HG03521 (cell line): ENCODE results near the gene XRCC1.
A peak's percentile ranks its signal among the peaks of the same experiment; 100 is the strongest.
"Not testable (repeated sequence)": the region's sequence is repeated elsewhere in the genome, so short reads cannot be mapped to it uniquely, and the experiment has no call there.

Source experiments
- ATAC-seq: cut with Tn5 transposase; IDR thresholded peaks from one replicate; pipeline ENCODE4 v1.9.1; 2021; ENCODE audit warnings: mild to moderate bottlenecking, moderate library complexity; ENCODE audit not compliant: unreplicated experiment

The XRCC1 gene

DNA sequence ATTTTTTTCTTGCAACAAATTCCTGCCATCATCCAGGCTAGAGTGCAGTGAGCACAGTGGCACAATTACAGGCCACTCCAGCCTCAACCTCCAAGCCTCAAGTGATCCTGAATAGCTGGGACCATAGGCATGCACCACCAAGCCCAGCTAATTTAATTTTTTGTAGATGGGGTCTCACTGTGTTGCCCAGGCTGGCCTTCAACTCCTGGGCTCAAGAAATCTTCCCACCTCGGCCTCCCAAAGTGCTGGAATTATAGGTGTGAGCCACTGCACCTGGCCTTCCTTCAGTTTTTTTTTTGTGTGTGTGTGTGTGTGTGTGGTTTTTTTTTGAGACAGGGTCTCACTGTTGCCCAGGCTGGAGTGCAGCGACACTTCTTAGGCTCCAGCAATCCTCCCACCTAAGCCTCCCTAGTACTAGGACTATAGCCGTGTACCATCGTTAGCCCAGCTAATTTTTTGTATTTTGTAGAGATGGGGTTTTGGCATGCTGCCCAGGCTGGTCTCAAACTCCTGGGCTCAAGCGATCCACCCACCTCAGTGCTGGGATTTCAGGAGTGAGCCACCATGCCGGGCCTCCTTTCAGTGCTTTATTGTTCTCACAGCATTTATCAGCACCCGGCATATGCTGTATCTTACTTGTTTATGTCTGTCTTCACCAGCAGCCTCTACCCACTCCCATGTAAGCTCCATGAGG, 30.7 kb upstream of the XRCC1 start:
- no peak for ATAC-seq

DNA sequence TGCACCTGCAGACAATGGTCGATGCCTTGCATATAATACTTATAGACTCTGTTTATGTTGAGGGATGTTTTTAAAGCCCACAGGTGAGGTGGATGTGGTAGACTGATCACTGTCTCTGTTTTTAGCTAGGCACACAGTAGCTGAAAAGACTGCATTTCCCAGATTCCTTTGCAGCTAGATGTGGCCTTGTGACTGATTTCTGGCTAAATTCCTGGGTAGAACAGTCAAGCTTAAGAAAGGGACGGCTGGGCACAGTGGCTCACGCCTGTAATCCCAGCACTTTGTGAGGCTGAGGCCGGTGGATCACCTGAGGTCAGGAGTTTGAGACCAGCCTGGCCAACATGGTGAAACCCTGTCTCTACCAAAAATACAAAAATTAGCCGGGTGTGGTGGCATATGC, 25.0 kb upstream of the XRCC1 start:
- not testable (repeated sequence) for ATAC-seq

DNA sequence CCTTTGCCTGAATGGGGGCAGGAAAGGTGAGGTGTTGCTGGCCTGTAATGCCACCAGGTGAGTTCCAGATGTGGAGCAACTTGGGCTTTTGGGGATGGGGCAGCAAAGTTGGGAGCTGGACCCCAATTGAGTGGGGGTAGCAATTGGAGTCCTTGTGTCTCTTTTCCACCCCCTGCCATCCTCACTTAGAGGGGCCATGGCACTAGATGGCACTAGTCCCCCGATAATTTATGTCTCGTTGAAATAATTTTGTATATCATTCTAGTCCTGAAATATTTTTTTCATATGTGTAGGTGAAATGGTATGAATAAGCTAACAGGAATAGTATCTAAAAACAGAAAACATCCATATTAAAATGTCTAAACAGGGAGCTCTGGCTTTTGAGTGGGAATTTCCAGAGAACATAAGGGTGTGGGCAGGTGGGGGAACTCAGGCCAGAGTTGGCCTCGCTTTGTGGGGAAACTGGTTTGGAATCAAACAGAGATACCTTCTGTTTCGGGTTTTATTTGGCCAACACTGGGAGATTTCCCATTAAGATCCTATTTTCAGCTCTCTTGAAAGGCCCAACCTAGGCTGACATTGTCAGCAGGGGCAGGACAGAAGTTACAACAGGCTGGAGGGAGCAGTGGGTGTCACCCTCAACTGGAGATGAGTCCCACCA, 24.4 kb upstream of the XRCC1 start:
- ATAC-seq = no peak

DNA sequence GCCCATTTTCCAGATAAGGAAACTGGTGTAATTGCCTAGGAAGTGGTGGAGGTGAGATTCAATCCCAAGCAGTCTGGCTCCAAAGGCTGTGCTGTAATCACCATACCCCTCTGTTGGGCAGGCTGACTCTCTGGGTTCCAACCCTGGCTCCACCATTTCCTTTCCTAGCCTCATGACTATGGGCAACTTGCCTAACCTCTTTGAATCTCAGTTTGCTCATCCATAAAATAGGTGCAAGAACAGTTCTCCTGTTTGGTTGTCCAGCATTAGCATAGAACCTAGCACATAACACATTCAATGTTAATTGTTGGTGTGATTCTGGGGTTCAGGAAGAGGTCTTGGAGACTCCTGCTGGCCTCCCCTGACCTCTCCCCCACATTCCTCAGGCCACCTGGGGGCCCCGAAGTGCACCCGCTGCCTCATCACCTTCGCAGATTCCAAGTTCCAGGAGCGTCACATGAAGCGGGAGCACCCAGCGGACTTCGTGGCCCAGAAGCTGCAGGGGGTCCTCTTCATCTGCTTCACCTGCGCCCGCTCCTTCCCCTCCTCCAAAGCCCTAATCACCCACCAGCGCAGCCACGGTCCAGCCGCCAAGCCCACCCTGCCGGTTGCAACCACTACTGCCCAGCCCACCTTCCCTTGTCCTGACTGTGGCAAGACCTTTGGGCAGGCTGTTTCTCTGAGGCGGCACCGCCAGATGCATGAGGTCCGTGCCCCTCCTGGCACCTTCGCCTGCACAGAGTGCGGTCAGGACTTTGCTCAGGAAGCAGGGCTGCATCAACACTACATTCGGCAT, 23.3 kb upstream of the XRCC1 start:
- no peak for ATAC-seq

DNA sequence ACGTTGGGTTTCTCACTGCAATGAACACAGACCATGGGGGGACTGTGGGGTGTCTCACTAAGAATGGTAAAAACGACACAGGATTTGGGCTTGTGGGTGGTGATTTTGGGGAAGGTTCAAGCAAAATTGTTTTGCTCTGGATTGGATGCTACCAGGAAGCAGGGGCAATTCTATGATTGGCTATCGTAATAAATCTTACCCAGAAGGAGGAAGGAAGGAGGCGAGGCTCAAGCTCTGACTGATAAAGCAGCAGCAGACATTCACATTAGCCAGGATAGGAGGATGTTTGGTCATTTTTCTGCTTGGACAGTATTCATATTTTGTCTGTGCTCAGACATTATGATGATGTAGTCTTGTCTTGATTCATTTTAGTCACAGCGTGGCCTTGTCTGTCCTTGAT, 22.5 kb upstream of the XRCC1 start:
- ATAC-seq = no peak

DNA sequence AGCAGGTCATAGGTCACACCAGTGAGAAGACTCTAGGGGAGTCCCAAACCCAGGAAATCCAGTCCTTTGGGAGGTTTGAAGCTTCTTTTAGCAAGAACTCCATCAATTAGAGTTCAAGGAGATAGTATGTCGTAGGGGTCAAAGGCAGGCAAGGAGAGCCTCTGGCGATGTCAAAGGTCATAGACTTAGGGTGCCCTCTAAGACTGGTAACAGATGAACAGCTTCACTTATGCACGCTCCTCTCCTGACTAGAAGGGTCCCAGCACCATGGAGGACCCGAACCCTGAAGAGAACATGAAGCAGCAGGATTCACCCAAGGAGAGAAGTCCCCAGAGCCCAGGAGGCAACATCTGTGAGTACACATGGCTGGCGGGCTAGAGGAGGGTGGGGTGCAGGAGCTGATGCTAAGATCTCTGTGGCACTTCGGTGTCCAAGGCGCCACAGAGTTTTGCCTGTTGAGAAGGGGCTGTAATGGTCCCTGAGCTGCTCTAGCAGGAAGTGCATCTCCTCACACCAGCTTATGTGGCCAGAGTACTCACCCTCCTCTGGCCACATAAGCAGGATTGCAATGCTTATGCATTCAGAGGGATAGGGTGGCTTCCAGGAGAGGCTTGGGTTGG, 21.6 kb upstream of the XRCC1 start:
- ATAC-seq = no peak

DNA sequence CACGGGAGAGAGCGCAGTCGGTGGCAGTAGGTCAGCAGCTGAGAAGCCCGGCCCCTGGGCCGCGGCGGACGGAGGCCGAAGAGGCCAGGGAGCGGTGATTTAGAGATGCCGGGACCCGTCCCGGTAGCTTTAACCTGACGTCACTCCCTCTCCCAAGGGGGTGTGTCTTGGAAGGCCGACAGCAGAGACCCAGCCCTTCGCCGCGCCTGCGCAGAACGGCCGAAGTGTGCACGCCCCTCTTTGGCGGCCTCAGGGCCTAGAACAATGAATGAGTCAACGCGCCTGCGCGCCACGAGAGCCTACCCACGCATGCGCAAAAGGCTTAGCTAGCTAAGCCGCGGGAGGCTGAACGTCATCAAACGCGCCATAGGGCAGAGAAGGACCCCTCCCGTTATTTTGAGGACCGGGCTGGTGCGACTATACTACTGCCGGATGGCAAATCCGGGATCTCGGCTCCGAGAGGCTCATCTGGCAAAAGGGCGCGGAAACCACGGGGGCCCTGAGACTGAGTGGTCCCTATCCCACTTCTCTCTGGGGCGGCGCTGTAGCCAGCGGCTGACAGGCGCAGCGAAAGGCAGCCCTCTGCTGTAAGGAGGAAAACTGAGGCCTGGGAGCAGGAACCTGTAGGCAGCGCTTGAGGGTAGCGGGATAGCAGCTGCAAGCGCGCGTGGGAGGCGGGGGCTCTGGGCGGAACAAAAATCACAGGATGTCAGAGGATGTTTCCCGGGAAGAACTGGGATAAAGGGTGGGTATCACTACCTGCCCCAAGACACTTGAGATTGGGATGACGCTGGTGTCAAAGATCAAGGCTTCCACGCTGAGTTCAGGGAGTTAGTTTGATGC, 20.9 kb upstream of the XRCC1 start, which contains the start of the genes IRGQ and ZNF576:
Gene IRGQ, minus strand, starts transcription at position 136 of the 843 bp plus-strand sequence. CDS start 796 bp downstream, outside the sequence.
Gene ZNF576, plus strand, starts transcription at position 597 of the 843 bp plus-strand sequence. CDS start 514 bp downstream, outside the sequence.
- peak; percentile 77 for ATAC-seq

DNA sequence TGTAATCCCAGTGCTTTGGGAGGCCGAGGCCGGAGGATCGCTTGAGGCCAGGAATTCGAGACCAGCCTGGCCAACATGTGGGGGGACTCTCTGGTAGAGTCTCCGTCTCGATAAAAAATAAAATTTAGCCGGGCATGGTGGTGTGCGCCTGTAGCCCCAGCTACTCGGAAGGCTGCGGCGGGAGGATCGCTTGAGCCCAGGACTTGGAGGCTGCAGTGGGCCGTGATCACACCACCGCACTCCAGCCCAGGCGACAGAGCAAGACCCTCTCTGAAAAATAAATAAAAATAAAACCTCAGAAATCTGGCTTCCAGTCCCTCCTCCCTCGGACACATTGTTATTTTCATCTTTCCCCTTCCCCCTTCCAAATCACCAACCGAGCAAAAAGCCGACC, 20.3 kb upstream of the XRCC1 start:
- peak; percentile 0 for ATAC-seq

DNA sequence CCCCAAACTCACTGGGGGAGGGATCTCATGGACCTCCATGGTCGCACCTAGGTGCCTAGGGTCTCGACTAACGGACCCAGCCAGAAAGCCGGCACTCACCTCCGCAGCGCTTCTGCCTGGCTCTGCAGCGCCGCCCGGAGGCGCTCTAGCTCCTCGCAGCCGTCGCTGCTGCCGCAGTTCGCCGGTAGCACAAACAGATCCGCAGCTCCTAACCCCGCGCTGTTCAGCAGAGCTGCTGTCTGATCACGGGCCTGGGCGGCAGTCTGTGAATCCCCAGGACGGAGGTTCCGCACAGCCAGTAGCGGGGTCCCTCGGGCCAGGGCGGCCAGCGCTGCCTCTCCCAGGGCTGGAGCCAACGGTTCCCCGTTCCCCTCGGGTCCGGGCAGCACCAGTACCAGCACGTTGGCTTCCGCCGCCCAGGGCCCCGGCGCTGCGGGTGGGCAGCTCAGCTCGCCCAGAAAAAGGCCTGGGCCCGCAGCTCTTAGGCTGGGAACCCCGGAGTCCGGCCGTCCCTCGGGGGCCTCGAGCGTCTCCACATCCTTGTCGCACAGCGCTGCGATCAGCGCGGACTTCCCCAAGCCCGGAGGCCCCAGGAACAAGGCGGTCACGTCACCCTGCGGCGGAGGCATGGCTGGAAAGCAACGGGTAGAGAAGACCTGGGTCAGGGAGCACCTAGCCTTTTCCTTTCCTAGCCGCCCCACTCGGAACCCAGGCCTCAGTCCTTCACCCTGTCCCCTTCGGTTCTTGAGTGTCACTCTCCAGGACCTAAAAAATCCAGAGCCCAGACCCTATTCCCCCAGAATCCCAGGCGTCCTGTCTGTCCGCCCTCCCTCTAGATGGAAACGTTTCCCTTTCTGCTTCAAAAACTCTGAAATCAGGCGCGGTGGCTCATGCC, 19.6 kb upstream of the XRCC1 start:
- no peak for ATAC-seq

DNA sequence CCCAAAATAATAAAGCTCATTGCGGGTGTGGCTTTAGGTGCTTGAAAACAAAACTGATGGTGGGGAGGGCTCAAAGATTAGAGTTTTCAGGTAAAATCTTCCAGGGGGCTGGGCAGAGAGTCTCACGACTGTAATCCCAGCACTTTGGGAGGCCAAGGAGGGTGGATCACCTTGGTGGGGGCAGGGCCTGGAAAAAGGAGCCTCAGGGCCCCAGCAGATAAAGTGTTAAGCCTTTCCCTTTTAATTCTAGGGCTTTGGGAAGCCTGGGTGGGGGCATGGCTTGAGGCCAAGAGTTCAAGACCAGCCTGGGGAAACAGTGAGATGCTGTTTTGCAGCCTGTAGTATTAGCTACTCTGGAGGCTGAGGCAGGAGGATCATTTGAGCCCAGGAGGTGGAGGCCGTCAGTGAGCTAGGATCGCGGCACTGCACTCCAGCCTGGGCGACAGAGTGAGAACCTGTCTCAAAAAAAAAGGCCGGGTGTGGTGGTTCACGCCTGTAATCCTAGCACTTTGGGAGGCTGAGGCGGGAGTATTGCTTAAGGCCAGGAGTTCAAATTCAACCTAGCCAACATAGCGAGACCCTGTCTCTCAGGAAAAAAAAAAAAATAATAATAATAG, 18.9 kb upstream of the XRCC1 start:
- no peak for ATAC-seq

DNA sequence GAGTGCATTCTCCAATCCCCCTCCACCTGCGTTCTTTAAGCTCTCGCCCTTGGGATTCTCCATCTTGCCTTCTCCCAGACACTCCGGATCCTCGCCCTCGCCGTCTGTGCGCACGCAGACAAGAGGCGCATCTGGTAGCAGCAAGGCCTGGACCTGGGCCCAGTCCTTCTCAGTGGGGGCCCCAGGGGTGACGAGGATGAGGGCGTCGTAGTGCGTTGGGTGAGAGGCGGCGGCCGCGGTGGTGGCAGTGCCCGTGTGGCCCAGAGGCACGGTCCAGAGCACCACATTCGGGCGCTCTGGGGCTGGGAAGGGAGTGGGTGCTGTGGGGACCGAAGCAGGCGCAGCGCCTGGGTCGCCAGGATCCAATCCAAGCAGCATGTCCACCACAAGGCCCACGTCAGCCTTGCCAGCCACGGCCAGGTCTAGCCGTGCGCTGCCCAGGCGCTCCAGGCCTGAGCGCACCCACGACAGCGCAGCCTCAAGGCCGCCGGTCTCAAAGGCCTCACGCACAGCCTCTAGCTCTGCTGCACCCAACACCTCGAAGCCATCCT, 17.5 kb upstream of the XRCC1 start:
- no peak for ATAC-seq

DNA sequence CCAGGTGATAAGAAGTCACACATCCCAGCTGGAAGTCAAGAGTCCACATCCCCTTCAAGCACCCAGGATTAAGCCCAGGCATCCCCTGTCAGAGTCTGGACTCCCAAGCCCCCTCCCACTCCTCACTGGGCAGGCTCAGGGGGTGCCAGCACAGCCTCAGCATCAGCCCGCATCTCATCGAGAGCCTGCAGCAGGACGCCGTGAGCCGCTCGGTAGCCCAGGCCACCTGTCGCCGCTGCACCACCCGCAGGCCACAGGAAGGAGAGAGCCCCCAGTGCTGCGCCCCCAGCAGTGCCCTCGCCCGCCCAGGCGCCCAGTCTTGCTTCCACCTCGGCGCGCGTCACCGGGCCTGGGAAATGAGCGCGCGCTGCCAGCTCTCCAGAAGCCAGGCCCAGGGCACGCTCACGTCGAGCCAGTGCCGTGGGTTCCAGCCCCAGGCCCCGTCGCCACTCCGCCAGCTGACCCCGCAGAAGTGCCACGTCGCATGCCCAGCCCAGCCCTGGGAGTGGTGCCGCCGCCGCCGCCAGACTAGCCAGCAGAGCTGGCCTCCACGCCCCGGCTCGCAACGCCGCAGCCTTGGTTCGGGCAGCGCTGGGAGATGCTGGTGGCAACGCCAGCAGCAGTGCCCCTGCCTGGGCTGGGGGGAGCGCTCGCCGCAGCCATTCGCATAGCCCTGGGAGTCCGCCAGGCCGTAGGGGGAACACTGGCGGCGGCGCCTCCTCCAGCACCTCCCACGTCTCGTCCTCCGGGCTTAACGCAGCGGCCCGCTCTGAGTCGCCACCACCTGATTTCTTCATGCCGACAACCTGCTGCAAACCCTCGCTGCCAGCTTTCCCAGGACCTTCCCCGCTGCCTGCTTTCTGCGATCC, 16.8 kb upstream of the XRCC1 start:
- no peak for ATAC-seq

DNA sequence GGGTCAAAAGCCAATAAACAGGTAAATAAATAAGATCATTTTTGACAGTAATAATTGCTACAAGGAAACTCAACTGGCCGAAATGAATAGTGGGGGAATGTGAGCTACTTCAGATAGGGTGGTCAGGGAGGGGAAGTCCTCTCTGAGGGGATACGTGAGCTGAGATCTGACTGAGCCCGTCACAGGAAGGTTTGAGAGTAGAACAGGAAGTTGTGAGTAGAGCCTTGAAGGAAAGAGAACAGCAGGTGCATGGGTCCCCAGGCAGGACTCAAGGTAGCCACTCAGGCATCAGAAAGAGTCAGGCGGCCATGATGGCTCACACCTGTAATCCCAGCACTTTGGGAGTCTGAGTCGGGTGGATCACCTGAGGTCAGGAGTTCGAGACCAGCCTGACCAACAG, 14.4 kb upstream of the XRCC1 start:
- no peak for ATAC-seq

DNA sequence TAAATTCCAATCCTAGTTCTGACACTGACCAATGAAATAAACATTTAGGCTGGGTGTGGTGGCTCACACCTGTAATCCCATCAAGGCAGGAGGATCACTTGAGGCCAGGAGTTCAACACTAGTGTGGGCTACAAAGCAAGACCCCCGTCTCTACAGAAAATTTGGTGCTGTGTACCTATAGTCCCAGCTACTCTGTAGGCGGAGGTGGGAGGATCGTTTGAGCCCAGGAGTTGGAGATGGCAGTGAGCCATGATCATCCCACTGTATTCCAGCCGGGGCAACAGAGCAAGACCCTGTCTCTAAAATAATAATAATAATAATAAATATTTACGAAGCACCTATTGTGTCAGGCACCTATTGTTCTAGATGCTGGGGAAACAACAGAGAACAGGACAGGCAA, 13.9 kb upstream of the XRCC1 start:
- no peak for ATAC-seq

DNA sequence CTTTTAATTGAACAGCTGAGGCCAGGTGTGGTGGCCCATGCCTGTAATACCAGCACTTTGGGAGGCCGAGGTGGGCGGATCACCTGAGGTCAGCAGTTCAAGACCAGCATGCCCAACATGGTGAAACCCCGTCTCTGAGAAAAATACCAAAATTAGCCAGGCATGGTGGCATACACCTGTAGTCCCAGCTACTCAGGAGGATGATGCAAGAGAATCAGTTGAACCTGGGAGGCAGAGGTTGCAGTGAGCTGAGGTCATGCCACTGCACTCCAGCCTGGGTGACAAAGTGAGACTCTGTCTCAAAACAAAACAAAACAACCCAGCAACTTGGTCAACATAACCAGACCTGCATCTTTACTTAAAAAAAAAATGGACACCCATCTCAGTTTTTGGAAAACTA, 11.7 kb upstream of the XRCC1 start:
- not testable (repeated sequence) for ATAC-seq

DNA sequence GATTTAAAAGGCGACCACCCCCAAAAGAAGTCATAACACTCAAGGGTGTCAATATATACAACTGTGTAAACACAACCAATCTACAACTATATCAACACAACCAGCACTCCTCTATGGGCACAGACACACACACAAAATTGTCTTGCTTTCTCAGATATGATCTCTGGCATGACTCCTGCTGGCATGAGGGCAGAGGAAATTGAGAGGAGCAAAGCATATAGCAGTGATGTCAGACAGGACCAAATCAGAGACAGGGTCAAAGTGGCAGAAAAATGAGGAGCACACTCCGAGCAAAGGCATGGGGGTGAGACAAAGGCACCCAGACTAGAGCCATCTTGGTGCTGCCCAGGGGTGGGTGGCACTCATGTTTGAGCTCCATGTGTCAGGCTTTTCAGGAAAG, 11.0 kb upstream of the XRCC1 start:
- ATAC-seq = no peak

DNA sequence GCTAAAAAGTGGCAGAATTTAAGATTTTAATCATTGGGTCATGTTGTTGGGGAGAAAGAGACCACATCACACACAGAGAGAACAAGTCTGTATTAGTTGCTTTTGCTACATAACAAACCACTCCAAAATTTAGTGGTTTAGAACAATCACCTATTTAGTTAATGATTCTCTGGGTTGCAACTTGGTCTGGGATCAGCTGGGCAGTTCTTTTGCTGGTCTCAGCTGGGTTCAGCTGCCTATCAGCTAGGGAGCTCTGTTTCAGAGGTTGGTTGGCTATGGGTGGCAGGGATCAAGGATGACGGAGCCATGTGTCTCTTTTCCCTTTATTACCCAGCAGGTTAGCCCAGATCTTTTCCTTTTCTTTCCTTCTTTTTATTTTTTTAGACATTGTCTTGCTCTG, 9.2 kb upstream of the XRCC1 start:
- no peak for ATAC-seq

DNA sequence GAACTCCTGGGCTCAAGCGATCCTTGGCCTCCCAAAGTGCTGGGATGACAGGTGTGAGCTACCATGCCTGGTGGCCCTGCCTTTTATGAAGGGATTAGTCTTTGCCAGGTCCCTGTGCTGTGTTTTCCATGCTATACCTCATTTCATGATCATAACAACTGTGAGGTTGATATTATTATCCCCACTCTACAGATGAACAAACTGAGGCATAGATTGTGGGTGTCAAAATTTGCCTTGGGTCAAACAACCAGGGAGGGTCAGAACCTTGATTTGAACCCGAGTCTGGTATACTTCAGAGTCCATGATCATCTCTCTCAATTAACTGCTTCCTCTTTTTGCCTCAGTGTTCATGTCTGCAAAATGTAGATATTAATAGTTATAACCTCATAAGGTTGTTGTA, 7.2 kb upstream of the XRCC1 start:
- ATAC-seq = no peak
